D341Med (cell line): ENCODE results near the gene WNT3A.
"Not testable (repeated sequence)": the region's sequence is repeated elsewhere in the genome, so short reads cannot be mapped to it uniquely, and the experiment has no call there.

Source experiments
- DNase-seq: peaks from one replicate; pipeline ENCODE4 v3.0.0; 2012; ENCODE audit warnings: low spot score

WNT3A gene

GRCh38 chr1:228006786-228007048 lies at the start of gene WNT3A:
Gene WNT3A (plus strand): TSS chr1:228006998. CDS start chr1:228007129, 131 bp downstream.
- DNase-seq: no peak

- DNase-seq: no peak
Measured at GRCh38 chr1:227958617-227959324, 48.0 kb upstream of the WNT3A start.

- no peak for DNase-seq
Measured at GRCh38 chr1:227959325-227959860, 47.4 kb upstream of the WNT3A start.

- DNase-seq: peak; percentile 6
Measured at GRCh38 chr1:227961651-227962466, 44.9 kb upstream of the WNT3A start.

GRCh38 chr1:227966733-227967132 lies 40.1 kb upstream of the WNT3A start:
- DNase-seq: not testable (repeated sequence)

- not testable (repeated sequence) for DNase-seq
Measured at GRCh38 chr1:227967815-227968214, 39.0 kb upstream of the WNT3A start.

GRCh38 chr1:227970076-227970995 lies 36.5 kb upstream of the WNT3A start:
- DNase-seq: not testable (repeated sequence)

- DNase-seq: not testable (repeated sequence)
Measured at GRCh38 chr1:227971216-227971615, 35.6 kb upstream of the WNT3A start.

GRCh38 chr1:227971643-227972282 lies 35.0 kb upstream of the WNT3A start:
- not testable (repeated sequence) for DNase-seq

GRCh38 chr1:227972283-227972679 lies 34.5 kb upstream of the WNT3A start:
- DNase-seq: not testable (repeated sequence)

GRCh38 chr1:227972843-227973374 lies 33.9 kb upstream of the WNT3A start:
- not testable (repeated sequence) for DNase-seq

GRCh38 chr1:227973724-227974288 lies 33.0 kb upstream of the WNT3A start:
- not testable (repeated sequence) for DNase-seq

- not testable (repeated sequence) for DNase-seq
Measured at GRCh38 chr1:227975583-227976283, 31.1 kb upstream of the WNT3A start.

- no peak for DNase-seq
Measured at GRCh38 chr1:227987181-227987580, 19.6 kb upstream of the WNT3A start.

- DNase-seq: no peak
Measured at GRCh38 chr1:227994632-227995300, 12.0 kb upstream of the WNT3A start.

GRCh38 chr1:227996187-227996950 lies 10.4 kb upstream of the WNT3A start:
- DNase-seq: no peak

- DNase-seq: no peak
Measured at GRCh38 chr1:227998374-227999055, 8.3 kb upstream of the WNT3A start.
